B cell (primary cell): ENCODE measurements around the gene ISCU. TPM values are rescaled to one million over a fixed set of nuclear protein-coding genes. Genes with fewer than 3 reads are reported as not detected.

Experiments used
- ATAC-seq: fragments of 200-7000 bp; cut with Tn5 transposase; one replicate; pipeline ENCODE4 v1.10.0; 2021; ENCODE audit warnings: low read depth, mild to moderate bottlenecking, moderate number of reproducible peaks, moderate library complexity
- CTCF ChIA-PET: fragments of 350-600 bp; sonication (Branson Sonifier 250); formaldehyde crosslinking; loops from one replicate; lab custom pipeline; 2021; ENCODE audit warnings: antibody characterized with exemption, inconsistent platforms; lab: Charles Lee
- POLR2A ChIA-PET: fragments of 350-600 bp; sonication (Branson Sonifier 250); formaldehyde crosslinking; loops from one replicate; lab custom pipeline; 2021; ENCODE audit warnings: antibody characterized with exemption; lab: Charles Lee
- DNase-seq: peaks from one replicate; pipeline ENCODE4 v3.0.0; 2013
- H2AFZ ChIP-seq: 2 replicates; pipeline ENCODE4 v1.6.1; 2012; ENCODE audit warnings: mild to moderate bottlenecking, low read depth, low read length; ENCODE audit not compliant: insufficient read depth, poor library complexity, severe bottlenecking
- H3K27ac ChIP-seq, 2 donors: 1 replicate in 1 of 2; 2 replicates in 1 of 2; pipeline ENCODE4 v1.5.1; 2012 to 2013; ENCODE audit warnings: low read length in 2 of 2, mild to moderate bottlenecking in 2 of 2, moderate library complexity in 1 of 2
- H3K27me3 ChIP-seq, 4 experiments: fragments of 200-600 bp in 1 of 4; sonication (generic) in 1 of 4; replicated peaks in 1 of 4; 1 replicate in 2 of 4; 2 replicates in 2 of 4; pipeline versions ENCODE4 v1.6.1 to v1.7.0; 2013 to 2016; ENCODE audit warnings: low read length in 3 of 4, mild to moderate bottlenecking in 2 of 4, mixed read lengths in 1 of 4, moderate library complexity in 1 of 4; ENCODE audit not compliant: insufficient read depth in 4 of 4, control insufficient read depth in 3 of 4; ENCODE audit errors: control extremely low read depth in 1 of 4
- H3K36me3 ChIP-seq, 2 experiments: replicated peaks in 1 of 2; 1 replicate in 1 of 2; 2 replicates in 1 of 2; pipeline versions ENCODE4 v1.6.1 to v1.7.1; 2013; ENCODE audit warnings: low read length in 1 of 2; ENCODE audit not compliant: insufficient read depth in 2 of 2, control insufficient read depth in 1 of 2; ENCODE audit errors: control extremely low read depth in 1 of 2, extremely low read depth in 1 of 2
- H3K4me1 ChIP-seq, 2 donors: fragments of 200-600 bp in 1 of 2; sonication (generic) in 1 of 2; 1 replicate in 1 of 2; 2 replicates in 1 of 2; pipeline versions ENCODE4 v1.5.1 to v1.6.1; 2013 to 2017; ENCODE audit warnings: low read length in 2 of 2; ENCODE audit not compliant: control insufficient read depth in 2 of 2, insufficient read depth in 2 of 2
- H3K4me2 ChIP-seq: replicated peaks from 2 replicates; pipeline ENCODE3; 2012; ENCODE audit warnings: mild to moderate bottlenecking, low read depth, low read length; ENCODE audit not compliant: poor library complexity, severe bottlenecking
- H3K4me3 ChIP-seq, 5 experiments: fragments of 200-600 bp in 1 of 5; sonication (generic) in 1 of 5; 1 replicate in 3 of 5; 2 replicates in 2 of 5; pipeline versions ENCODE4 v1.5.1 to v1.7.0; 2011 to 2016; ENCODE audit warnings: low read length in 4 of 5, mild to moderate bottlenecking in 4 of 5, low read depth in 2 of 5, control low read depth in 1 of 5, moderate library complexity in 1 of 5; ENCODE audit not compliant: insufficient read depth in 1 of 5; ENCODE audit errors: control extremely low read depth in 1 of 5, extremely low read depth in 1 of 5
- H3K79me2 ChIP-seq: fragments of 200-600 bp; sonication (generic); one replicate; pipeline ENCODE4 v1.6.0; 2016; ENCODE audit warnings: low read length; ENCODE audit not compliant: control insufficient read depth, insufficient read depth
- H3K9ac ChIP-seq: fragments of 200-600 bp; sonication (generic); 2 replicates; pipeline ENCODE4 v1.6.1; 2017; ENCODE audit warnings: mild to moderate bottlenecking, low read length, moderate library complexity
- H3K9me3 ChIP-seq, 3 donors: one replicate each; pipeline versions ENCODE4 v1.6.1 to v1.7.1; 2013; ENCODE audit warnings: low read length in 2 of 3; ENCODE audit not compliant: control insufficient read depth in 2 of 3, insufficient read depth in 1 of 3; ENCODE audit errors: control extremely low read depth in 1 of 3
- H4K20me1 ChIP-seq: 2 replicates; pipeline ENCODE4 v1.6.0; 2012; ENCODE audit warnings: mild to moderate bottlenecking, low read length; ENCODE audit not compliant: insufficient read depth, control insufficient read depth, poor library complexity, severe bottlenecking
- H3K27ac Mint-ChIP-seq: one replicate; pipeline ENCODE4 v1.8.0; 2021; ENCODE audit warnings: mixed read lengths
- H3K27me3 Mint-ChIP-seq: one replicate; pipeline ENCODE4 v1.8.0; 2021; ENCODE audit warnings: mixed read lengths
- H3K4me1 Mint-ChIP-seq: one replicate; pipeline ENCODE4 v1.8.0; 2021; ENCODE audit warnings: mixed read lengths
- H3K4me3 Mint-ChIP-seq: one replicate; pipeline ENCODE4 v1.8.0; 2021; ENCODE audit warnings: mixed read lengths
- H3K9me3 Mint-ChIP-seq: one replicate; pipeline ENCODE4 v1.8.0; 2022; ENCODE audit warnings: mixed read lengths; ENCODE audit not compliant: insufficient read depth
- EZH2 ChIP-seq: IDR thresholded peaks from 2 replicates; pipeline ENCODE4 v1.6.1; 2012; ENCODE audit warnings: borderline replicate concordance, low read depth, mild to moderate bottlenecking, moderate library complexity, low read length; ENCODE audit not compliant: insufficient read depth, poor library complexity, severe bottlenecking
- WGBS: methylation state at CpG from one replicate; pipeline ENCODE4 v1.1.5; 2013; ENCODE audit warnings: missing lambda C conversion rate; ENCODE audit not compliant: insufficient coverage; 5-methylcytosine and 5-hydroxymethylcytosine counted together
- intact Hi-C: fragments of 100-400 bp; cut with micrococcal nuclease; formaldehyde crosslinking; loops from one replicate; pipeline ENCODE4 v1.10.0; 2022
- polyA plus RNA-seq: library from polyadenylated mRNA; depleted of rRNA; stranded (reverse); fragments of >200 nt; gene quantifications from 2 replicates; pipeline ENCODE4 v1.2.3, GENCODE V29; 2012
- total RNA-seq, 2 donors: library from RNA; stranded (reverse); fragments of 120-200 nt in 1 of 2; gene quantifications; 1 replicate in 1 of 2; 2 replicates in 1 of 2; pipeline versions ENCODE4 v1.2.3 to v1.2.4, GENCODE V29; 2013 to 2022
- TF ChIP-seq, protein P1 (sequence below): fragments of 200-600 bp; IDR thresholded peaks from one replicate; pipeline ENCODE4 v1.8.0; 2022; ENCODE audit warnings: antibody characterized with exemption, mild to moderate bottlenecking

The ISCU gene
- total and polyA plus RNA-seq, 2 donors (not counting 1 experiment from before 2014, with no cell fraction given), result 173 to 209 TPM

- H3K79me2 ChIP-seq, result no peaks in the 10 kb centered on the region
- no peak overlapping the region for H3K4me3 Mint-ChIP-seq
- peaks cover 3% of the 10 kb centered on the region for H3K9me3 Mint-ChIP-seq
- H3K27ac Mint-ChIP-seq, result peak overlapping the region; percentile 37
- no peak for ATAC-seq
- H3K4me1 ChIP-seq, result peaks cover 37 to 49% of the 10 kb centered on the region in 2 donors
- whole genome bisulfite sequencing, result 76% methylated on average over 4 of the region's 9 CpGs
- TF ChIP-seq, protein P1, sequence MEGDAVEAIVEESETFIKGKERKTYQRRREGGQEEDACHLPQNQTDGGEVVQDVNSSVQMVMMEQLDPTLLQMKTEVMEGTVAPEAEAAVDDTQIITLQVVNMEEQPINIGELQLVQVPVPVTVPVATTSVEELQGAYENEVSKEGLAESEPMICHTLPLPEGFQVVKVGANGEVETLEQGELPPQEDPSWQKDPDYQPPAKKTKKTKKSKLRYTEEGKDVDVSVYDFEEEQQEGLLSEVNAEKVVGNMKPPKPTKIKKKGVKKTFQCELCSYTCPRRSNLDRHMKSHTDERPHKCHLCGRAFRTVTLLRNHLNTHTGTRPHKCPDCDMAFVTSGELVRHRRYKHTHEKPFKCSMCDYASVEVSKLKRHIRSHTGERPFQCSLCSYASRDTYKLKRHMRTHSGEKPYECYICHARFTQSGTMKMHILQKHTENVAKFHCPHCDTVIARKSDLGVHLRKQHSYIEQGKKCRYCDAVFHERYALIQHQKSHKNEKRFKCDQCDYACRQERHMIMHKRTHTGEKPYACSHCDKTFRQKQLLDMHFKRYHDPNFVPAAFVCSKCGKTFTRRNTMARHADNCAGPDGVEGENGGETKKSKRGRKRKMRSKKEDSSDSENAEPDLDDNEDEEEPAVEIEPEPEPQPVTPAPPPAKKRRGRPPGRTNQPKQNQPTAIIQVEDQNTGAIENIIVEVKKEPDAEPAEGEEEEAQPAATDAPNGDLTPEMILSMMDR, result no peak
- TF ChIP-seq EZH2, result no peak
- CTCF ChIA-PET, result interaction anchor here (12.0 to 13.8 kb wide), 5 partner anchors 21 to 190 kb away, joined by 102 to 431 read pairs (median 135); partner anchors contain the start of genes ISCU, SART3 and SELPLG
- no peaks in the 10 kb centered on the region for H3K36me3 ChIP-seq
- H3K27me3 Mint-ChIP-seq, result peaks cover 6% of the 10 kb centered on the region
- no peak overlapping the region for H3K27ac ChIP-seq
- H3K4me2 ChIP-seq, result no peak overlapping the region
- H3K9me3 ChIP-seq, result peaks cover 0 to 22% (median 8%) of the 10 kb centered on the region in 3 donors
- POLR2A ChIA-PET, result interaction anchor here (1.0 to 8.6 kb wide), 3 partner anchors 22 to 51 kb away, joined by 3 to 133 read pairs (median 6); partner anchors contain the start of genes ISCU and SELPLG
- no peak overlapping the region for H2AFZ ChIP-seq
- peaks cover 58% of the 10 kb centered on the region for H3K4me1 Mint-ChIP-seq
- no peak overlapping the region for H3K4me3 ChIP-seq
- peak; percentile 55 for DNase-seq
- H4K20me1 ChIP-seq, result no peaks in the 10 kb centered on the region
- intact Hi-C loops, result no loop called here
- peaks cover 0 to 10% (median 2%) of the 10 kb centered on the region in 4 experiments for H3K27me3 ChIP-seq
- no peak overlapping the region for H3K9ac ChIP-seq
These were observed 51.2 kb downstream of the ISCU start for GRCh38 chr12:108613548-108613947.

GRCh38 chr12:108614041-108614440 is 51.6 kb downstream of the ISCU start:
- Histone ChIP-seq H3K4me3 (no peak overlapping the region), H3K9me3 (peaks cover 0 to 22% (median 8%) of the 10 kb centered on the region in 3 donors), H3K9ac (no peak overlapping the region), H2AFZ (no peak overlapping the region), H4K20me1 (no peaks in the 10 kb centered on the region), H3K36me3 (no peaks in the 10 kb centered on the region), H3K79me2 (no peaks in the 10 kb centered on the region), H3K27ac (no peak overlapping the region), H3K27me3 (peaks cover 0 to 6% (median 1%) of the 10 kb centered on the region in 4 experiments), H3K4me1 (peaks cover 39 to 52% of the 10 kb centered on the region in 2 donors), H3K4me2 (no peak overlapping the region)
- H3K4me3 Mint-ChIP-seq, result no peak overlapping the region
- H3K27me3 Mint-ChIP-seq, result peaks cover 6% of the 10 kb centered on the region
- POLR2A ChIA-PET, result interaction anchor here (8.6 kb wide), 1 partner anchor 22 kb away, joined by 133 read pairs; the partner anchor contains the start of gene SELPLG
- intact Hi-C loops, result no loop called here
- TF ChIP-seq, protein P1, result no peak
- no peak for TF ChIP-seq EZH2
- DNase-seq (no peak), ATAC-seq (no peak)
- peaks cover 60% of the 10 kb centered on the region for H3K4me1 Mint-ChIP-seq
- WGBS, result 90% methylated on average over 4 of the region's 4 CpGs
- CTCF ChIA-PET, result interaction anchor here (12.0 to 13.8 kb wide), 5 partner anchors 21 to 189 kb away, joined by 102 to 431 read pairs (median 135); partner anchors contain the start of genes ISCU, SART3 and SELPLG
- H3K9me3 Mint-ChIP-seq, result peaks cover 3% of the 10 kb centered on the region
- H3K27ac Mint-ChIP-seq, result peak overlapping the region; percentile 37
